Activated B cell treated with CpG ODN at 0.5 μM for 24 hours (primary cell): Measurements from ENCODE around the gene IL23R. TPM values are rescaled to one million over a fixed set of nuclear protein-coding genes. Genes with fewer than 3 reads are reported as not detected.
"Not testable (repeated sequence)": the region's sequence is repeated elsewhere in the genome, so short reads cannot be mapped to it uniquely, and the experiment has no call there.

Experiments
- ATAC-seq: fragments of 200-7000 bp; cut with Tn5 transposase; one replicate; pipeline ENCODE4 v1.10.0; 2021; ENCODE audit warnings: low read depth, mild to moderate bottlenecking, moderate library complexity
- CTCF ChIA-PET: fragments of 350-600 bp; sonication (Branson Sonifier 250); formaldehyde crosslinking; loops from one replicate; lab custom pipeline; 2021; ENCODE audit warnings: antibody characterized with exemption; lab: Charles Lee
- POLR2A ChIA-PET: fragments of 350-600 bp; sonication (Branson Sonifier 250); formaldehyde crosslinking; loops from one replicate; lab custom pipeline; 2021; ENCODE audit warnings: antibody characterized with exemption; lab: Charles Lee
- DNase-seq: peaks from one replicate; pipeline ENCODE4 v3.0.0; 2022
- H3K27ac Mint-ChIP-seq: one replicate; pipeline ENCODE4 v1.8.0; 2020; ENCODE audit warnings: mixed read lengths
- H3K27me3 Mint-ChIP-seq: one replicate; pipeline ENCODE4 v1.8.0; 2021; ENCODE audit warnings: mixed read lengths
- H3K36me3 Mint-ChIP-seq: one replicate; pipeline ENCODE4 v1.8.0; 2021; ENCODE audit warnings: low read depth, mixed read lengths
- H3K4me1 Mint-ChIP-seq: one replicate; pipeline ENCODE4 v1.8.0; 2021; ENCODE audit warnings: mixed read lengths
- H3K4me3 Mint-ChIP-seq: one replicate; pipeline ENCODE4 v1.8.0; 2020; ENCODE audit warnings: mild to moderate bottlenecking, mixed read lengths
- H3K9me3 Mint-ChIP-seq: one replicate; pipeline ENCODE4 v1.8.0; 2020; ENCODE audit warnings: mixed read lengths
- intact Hi-C: fragments of 100-400 bp; cut with micrococcal nuclease; formaldehyde crosslinking; loops from one replicate; pipeline ENCODE4 v1.15.1; 2024
- total RNA-seq: library from RNA; stranded (reverse); gene quantifications from 2 replicates; pipeline ENCODE4 v1.2.3, GENCODE V29; 2022
- TF ChIP-seq, protein P1 (sequence below): fragments of 200-600 bp; IDR thresholded peaks from one replicate; pipeline ENCODE4 v1.8.0; 2022; ENCODE audit warnings: antibody characterized with exemption, mild to moderate bottlenecking

Gene IL23R
- total RNA-seq, 1 donor from 2014 or later, result not detected

DNA sequence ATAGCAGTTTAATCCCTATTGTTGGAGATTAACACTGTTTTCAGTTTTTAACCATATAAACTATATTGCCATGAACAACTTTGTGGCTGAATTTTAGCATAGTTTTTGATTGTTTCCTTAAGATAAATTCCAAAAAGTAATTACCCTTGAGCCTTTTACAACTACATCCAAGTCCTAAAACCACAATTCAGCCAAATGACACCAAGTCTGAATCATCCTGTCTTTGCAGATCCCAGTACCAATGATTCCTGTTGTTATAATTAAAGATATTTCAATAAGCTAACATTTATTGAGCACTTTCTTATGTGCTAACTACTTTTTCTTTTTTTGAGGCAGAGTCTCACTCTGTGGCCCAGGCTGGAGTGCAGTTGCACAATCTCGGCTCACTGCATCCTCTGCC, 35.6 kb downstream of the IL23R start:
- TF ChIP-seq, protein P1, sequence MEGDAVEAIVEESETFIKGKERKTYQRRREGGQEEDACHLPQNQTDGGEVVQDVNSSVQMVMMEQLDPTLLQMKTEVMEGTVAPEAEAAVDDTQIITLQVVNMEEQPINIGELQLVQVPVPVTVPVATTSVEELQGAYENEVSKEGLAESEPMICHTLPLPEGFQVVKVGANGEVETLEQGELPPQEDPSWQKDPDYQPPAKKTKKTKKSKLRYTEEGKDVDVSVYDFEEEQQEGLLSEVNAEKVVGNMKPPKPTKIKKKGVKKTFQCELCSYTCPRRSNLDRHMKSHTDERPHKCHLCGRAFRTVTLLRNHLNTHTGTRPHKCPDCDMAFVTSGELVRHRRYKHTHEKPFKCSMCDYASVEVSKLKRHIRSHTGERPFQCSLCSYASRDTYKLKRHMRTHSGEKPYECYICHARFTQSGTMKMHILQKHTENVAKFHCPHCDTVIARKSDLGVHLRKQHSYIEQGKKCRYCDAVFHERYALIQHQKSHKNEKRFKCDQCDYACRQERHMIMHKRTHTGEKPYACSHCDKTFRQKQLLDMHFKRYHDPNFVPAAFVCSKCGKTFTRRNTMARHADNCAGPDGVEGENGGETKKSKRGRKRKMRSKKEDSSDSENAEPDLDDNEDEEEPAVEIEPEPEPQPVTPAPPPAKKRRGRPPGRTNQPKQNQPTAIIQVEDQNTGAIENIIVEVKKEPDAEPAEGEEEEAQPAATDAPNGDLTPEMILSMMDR, result no peak
- Mint-ChIP-seq H3K36me3 (no peaks in the 10 kb centered on the region), H3K27ac (no peak overlapping the region), H3K9me3 (no peaks in the 10 kb centered on the region), H3K27me3 (peaks cover 6% of the 10 kb centered on the region), H3K4me1 (no peaks in the 10 kb centered on the region), H3K4me3 (no peak overlapping the region)
- no peak for DNase-seq
- no peak for ATAC-seq
- ChIA-PET CTCF (interaction anchor here (1.0 to 1.5 kb wide), 2 partner anchors 11 to 13 kb away, joined by 3 to 5 read pairs; no protein-coding TSS in a partner anchor), POLR2A (no interaction called here)
- intact Hi-C loops, result no loop called here

DNA sequence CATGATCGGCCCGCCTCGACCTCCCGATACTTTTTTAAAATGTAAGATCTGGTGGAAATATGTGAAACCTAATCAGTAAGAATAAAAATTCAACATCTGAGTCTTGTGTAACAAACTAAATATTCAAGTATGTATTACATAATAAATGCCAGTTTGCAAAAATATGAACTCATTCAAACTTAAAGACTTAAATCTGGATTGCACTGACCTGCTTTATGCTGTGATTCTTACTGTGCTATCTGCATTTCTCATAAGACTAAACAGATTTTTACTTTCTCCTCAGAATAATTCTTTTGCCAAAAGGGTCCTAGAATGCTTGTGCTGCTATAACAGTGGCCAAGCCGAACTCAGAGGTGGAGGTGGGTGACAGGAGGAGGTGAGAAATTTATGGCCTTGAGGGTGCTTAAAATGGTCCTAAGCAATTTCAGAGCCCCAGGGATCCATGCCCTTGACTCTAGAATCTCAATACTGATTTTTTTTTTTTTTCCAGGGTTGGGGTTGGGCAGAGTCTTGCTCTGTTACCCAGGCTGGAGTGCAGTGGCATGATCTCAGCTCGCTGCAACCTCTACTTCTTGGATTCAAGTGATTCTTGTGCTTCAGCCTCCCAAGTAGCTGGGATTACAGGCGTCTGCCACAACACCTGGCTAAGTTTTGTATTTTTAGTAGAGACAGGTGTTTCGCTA, 38.2 kb downstream of the IL23R start:
- H3K27me3 Mint-ChIP-seq, result peaks cover 3% of the 10 kb centered on the region
- ATAC-seq (no peak), DNase-seq (no peak)
- H3K4me3 Mint-ChIP-seq, result no peak overlapping the region
- H3K27ac Mint-ChIP-seq, result no peak overlapping the region
- no peaks in the 10 kb centered on the region for H3K36me3 Mint-ChIP-seq
- H3K9me3 Mint-ChIP-seq, result no peaks in the 10 kb centered on the region
- ChIA-PET POLR2A (no interaction called here), CTCF (no interaction called here)
- TF ChIP-seq, protein P1, result no peak
- H3K4me1 Mint-ChIP-seq, result no peaks in the 10 kb centered on the region
- intact Hi-C loops, result no loop called here

DNA sequence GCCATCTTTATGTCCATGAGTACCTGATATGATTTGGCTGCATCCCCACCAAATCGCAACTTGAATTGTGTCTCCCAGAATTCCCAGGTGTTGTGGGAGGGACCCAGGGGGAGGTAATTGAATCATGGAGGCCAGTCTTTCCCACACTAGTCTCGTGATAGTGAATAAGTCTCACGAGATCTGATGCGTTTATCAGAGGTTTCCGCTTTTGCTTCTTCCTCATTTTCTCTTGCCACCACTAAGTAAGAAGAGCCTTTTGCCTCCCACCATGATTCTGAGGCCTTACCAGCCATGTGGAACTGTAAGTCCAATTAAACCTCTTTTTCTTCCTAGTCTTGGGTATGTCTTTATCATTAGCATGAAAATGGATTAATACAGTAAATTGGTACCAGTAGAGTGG, 41.1 kb downstream of the IL23R start:
- ATAC-seq, H3K4me3 Mint-ChIP-seq, POLR2A ChIA-PET, H3K36me3 Mint-ChIP-seq, H3K9me3 Mint-ChIP-seq, H3K4me1 Mint-ChIP-seq, H3K27ac Mint-ChIP-seq, intact Hi-C loops, CTCF ChIA-PET, DNase-seq, H3K27me3 Mint-ChIP-seq: not testable (repeated sequence)

DNA sequence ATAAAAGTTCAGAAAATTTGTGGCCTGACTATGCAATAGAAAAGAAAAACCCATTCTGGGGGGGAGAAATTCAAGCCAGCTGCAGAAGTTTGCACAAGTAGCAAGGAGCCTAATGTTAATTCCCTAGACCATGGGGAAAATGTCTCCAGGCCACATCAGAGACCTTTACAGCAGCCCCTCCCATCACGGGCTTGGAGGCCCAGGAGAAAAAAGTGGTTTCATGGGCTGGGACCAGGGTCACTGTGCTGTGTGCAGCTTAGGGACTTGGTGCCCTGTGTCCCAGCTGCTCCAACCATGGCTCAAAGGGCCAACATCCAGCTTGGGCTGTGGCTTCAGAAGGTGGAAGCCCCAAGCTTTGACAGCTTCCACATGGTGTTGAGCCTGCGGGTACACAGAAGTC, 42.0 kb downstream of the IL23R start:
- Mint-ChIP-seq H3K9me3 (no peaks in the 10 kb centered on the region), H3K27ac (no peak overlapping the region), H3K36me3 (no peaks in the 10 kb centered on the region), H3K4me3 (no peak overlapping the region), H3K4me1 (no peaks in the 10 kb centered on the region), H3K27me3 (peaks cover 3% of the 10 kb centered on the region)
- intact Hi-C loops, result no loop called here
- TF ChIP-seq, protein P1, result no peak
- ChIA-PET CTCF (no interaction called here), POLR2A (no interaction called here)
- DNase-seq (no peak), ATAC-seq (no peak)

DNA sequence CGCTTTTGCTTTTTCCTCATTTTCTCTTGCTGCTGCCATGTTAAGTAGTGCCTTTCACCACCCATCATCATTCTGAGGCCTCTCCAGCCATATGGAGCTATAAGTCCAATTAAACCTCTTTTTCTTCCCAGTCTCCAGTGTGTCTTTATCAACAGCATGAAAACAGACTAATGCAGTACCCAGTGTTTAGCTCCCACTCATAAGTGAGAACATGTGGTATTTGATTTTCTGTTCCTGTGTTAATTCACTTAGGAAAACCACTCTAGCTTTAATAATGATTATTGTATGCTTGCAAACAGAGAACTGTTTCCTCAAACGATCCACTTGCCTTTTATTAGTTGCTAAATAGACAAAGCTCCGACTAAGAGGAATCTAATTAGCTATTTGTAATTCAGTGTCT, 43.3 kb downstream of the IL23R start:
- ChIA-PET CTCF (interaction anchor here (0.6 to 5.9 kb wide), 5 partner anchors 37 to 551 kb away, joined by 3 to 43 read pairs (median 5); no protein-coding TSS in a partner anchor), POLR2A (no interaction called here)

More for the DNA sequence above, 43.3 kb downstream of the IL23R start:
- H3K36me3 Mint-ChIP-seq, result no peaks in the 10 kb centered on the region
- intact Hi-C loops, result no loop called here
- DNase-seq (no peak), ATAC-seq (no peak)
- H3K27ac Mint-ChIP-seq, result no peak overlapping the region
- H3K4me1 Mint-ChIP-seq, result peaks cover 3% of the 10 kb centered on the region
- H3K27me3 Mint-ChIP-seq, result no peaks in the 10 kb centered on the region
- no peak overlapping the region for H3K4me3 Mint-ChIP-seq
- TF ChIP-seq, protein P1, result no peak
- no peaks in the 10 kb centered on the region for H3K9me3 Mint-ChIP-seq
